GF-D8 (cell line): ENCODE measurements around the gene S100A6.

Source experiments
- DNase-seq: peaks from one replicate; lab custom pipeline; 2025; lab: John Stamatoyannopoulos, UW

S100A6 gene

GRCh38 chr1:153545067-153546055 lies 9.6 kb upstream of the S100A6 start, which contains the start of gene S100A4:
TSS of gene S100A4 (minus strand) at chr1:153545806. CDS start at chr1:153544794, 1,012 bp downstream.
- peak; percentile 75 for DNase-seq

DNA sequence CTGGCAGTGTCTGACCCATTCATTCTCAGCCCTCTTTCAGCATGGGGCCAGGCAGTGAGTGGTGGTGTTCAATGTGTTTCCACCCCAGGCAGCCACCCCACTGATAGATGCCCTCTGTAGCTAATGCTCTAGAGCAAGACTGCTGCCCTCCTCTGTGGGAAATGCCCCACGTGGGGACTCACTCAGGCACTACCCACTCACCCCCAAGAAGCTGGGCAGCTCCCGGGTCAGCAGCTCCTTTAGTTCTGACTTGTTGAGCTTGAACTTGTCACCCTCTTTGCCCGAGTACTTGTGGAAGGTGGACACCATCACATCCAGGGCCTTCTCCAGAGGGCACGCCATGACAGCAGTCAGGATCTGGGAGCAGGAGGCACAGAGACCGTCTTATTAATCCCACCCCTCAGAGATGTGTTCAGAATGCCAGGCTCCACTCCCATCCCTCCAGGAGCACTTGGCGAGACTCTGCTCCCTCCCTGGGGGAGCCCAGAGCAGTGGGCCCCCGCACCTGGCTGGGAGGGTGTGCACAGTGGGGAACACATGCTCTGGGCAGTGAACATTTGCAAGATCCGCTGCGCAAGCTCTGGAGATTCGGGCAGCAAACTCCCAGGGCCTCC lies 8.8 kb upstream of the S100A6 start:
- no peak for DNase-seq

DNA sequence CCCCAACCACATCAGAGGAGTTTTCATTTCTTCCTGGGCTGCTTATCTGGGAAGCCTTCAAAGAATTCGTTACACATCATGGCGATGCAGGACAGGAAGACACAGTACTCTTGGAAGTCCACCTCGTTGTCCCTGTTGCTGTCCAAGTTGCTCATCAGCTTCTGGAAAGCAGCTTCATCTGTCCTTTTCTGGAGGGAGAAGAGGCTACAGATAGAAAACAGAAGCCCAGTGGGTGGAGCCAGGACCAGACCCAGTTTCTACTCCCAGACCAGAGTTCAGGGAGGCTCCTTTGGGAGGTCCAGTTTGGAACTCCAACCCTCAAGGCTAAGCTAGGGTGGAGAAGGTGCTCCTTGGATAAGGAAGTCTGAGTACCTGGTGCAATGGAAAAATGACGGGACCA lies 7.9 kb upstream of the S100A6 start:
- no peak for DNase-seq

DNA sequence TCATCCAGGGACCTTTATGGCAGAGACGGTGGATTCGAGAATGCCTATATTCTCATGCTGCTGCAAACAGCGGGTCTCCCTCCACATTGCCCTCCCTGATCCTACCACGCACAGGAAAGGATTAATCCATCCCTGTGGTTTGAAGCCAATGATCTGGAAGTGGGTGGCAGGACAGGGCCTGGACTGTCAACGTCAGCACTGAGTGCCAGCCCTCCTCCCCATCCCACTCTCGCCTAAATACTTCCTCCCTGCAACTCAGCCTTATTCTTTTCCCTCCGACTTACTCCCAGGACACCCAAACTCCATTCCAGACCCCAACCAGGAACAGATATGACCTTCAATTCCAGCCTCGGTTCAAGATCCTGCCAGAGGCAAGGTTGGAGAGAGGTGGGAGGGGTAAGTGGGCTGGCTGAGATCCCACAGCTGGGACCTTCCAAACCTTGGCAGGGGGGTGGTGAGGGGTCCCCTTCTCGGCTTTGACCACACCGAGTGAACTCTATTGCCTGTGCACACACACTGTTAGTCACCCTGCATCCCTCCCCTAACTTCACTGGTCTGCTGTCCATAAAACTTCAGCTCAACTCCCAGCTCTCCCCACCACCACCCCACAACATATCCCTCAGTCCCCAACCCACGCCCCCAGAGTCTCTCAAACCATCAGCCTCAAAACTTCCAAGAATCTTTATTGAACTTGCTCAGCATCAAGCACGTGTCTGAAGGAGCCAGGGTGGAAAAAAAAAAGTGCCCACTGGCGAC lies 7.3 kb upstream of the S100A6 start:
- DNase-seq, result no peak

GRCh38 chr1:153541641-153542590 lies 6.1 kb upstream of the S100A6 start:
- DNase-seq, result no peak

DNA sequence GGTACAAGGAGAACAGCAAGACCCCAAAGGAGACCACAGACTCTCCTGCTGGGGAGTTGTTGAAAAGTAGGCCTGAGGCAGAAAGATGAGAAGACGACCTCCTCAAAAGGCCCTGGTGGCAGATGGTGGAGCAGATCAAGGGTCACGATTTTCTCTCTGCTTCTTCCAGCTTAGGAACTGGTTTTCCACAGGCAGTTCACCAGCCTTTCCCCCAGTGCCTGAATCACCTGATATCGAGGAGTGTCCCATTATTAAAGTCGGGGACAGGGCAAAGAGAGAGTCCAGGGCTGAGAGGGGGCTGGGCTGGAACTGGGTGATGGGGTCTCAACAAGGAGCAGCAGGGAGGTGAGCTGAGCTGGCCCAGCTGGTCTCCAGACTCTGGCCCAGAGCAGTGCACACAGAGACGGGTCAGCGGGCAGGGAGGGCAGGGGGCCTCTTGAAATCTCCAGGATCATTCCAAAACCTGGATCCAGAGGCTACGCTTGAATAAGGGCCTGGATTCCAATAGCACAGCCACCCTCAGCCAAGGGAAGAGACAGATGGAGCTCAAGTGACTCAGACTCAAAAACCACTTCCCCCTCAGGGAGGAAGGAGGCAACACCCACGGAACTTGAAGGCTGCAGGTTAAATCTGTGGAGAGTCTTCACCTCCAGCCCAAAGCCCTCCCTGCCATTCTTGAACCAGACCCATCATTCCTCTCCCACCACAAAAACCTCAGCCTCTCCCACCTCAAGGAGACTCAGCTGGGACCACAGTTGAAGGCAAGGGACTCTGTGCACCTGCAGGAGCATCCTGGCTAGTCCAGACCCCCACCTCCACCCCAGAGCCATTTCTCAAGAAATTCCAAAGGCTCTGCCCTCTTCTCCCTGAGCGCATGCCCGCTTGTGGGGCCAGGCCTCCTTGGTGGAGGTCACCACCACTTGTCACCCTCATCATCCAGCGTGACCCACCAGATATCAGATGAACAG lies 4.9 kb upstream of the S100A6 start, which contains the start of gene S100A5:
Gene S100A5, minus strand, starts transcription at position 541 of the 968 bp plus-strand sequence. CDS start 743 bp downstream, outside the sequence.
- peak; percentile 21 for DNase-seq

GRCh38 chr1:153539395-153540093 lies 3.8 kb upstream of the S100A6 start:
- DNase-seq, result no peak

DNA sequence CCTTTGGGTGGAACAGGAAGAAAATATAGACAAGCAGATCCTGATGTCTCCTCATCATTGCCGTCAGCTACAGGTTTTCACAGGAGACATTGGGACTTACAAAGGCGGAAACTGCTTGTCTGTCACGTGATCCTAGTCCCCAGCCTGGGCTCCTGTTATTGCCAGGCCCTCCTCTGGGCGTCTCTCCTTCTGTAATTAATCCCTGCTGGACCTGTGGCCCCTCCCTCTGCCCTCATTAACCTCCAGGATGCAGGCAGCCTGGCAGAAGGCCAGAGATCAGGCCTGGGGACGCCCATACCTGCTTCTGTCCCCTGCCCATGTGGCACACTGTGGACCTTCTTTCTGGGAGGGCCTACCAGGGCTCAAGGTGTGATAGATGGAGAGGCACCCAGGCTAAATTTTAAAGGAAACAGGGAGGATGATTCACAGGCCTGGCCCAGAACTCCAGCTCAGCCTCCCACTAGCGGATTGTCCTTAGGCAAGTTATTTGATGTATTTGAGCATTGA lies 2.6 kb upstream of the S100A6 start:
- DNase-seq, result no peak

GRCh38 chr1:153537376-153537730 lies 1.6 kb upstream of the S100A6 start:
- no peak for DNase-seq

- no peak for DNase-seq
Observed at GRCh38 chr1:153536671-153537375, 1.0 kb upstream of the S100A6 start.

GRCh38 chr1:153536012-153536670 lies 350 bp upstream of the S100A6 start:
- DNase-seq, result no peak

- DNase-seq, result no peak
Observed at GRCh38 chr1:153534925-153535241, 908 bp downstream of the S100A6 start.

GRCh38 chr1:153534226-153534924 lies 1.4 kb downstream of the S100A6 start:
- no peak for DNase-seq

GRCh38 chr1:153533689-153534201 lies 2.0 kb downstream of the S100A6 start:
- no peak for DNase-seq

DNA sequence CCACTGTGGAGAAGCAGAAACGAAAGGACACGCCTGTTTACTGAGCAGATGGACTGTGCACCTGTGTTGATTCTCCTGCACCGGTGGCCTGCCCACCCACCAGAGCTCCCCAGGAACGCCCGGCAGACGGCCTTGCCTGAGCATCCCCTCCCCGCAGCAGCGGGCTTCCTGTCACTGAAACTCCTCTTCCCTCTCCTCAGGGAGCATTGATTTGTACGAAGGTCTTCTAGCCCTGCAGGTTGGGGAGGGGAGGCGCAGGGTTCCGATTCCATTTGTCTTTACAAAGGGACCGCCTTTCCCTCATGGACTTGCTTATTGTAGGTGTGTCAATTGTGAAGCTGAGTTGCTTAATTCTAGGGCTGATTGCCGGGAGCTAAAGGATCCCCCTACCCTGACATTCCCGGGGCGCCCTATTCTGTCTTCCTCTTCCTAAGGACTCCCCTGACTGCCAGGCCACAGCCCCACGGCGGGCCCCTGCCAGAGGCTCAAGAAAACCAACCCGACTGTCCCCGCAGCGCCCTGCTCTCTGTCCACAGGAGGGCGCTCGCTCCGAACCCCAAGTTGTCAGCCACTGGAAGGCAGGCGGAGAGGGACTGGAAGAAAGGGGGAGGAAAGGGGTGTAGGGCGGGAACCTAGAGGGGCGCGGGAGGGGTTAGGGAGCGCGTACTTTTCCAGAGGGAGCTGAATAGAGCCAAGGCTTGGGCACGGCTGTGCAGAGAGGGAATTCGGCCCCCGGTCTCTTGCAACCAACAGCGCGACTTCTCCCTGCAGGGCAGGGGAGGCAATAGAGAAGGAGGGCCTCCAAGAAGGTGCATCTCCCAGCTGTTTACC lies 2.8 kb downstream of the S100A6 start:
- no peak for DNase-seq

GRCh38 chr1:153532181-153532580 lies 3.6 kb downstream of the S100A6 start:
- no peak for DNase-seq
